HepG2 (cell line): Measurements from ENCODE around the gene CCDC181. TPM values are rescaled to one million over a fixed set of nuclear protein-coding genes. Genes with fewer than 3 reads are reported as not detected.

Experiments used
- AGO1 ChIP-seq: fragments of 200-400 bp; formaldehyde crosslinking; IDR thresholded peaks from 2 replicates; pipeline ENCODE4 v1.6.1; 2017; ENCODE audit warnings: mild to moderate bottlenecking, low read depth, low read length, moderate library complexity; ENCODE audit not compliant: poor library complexity, severe bottlenecking
- DMAP1 ChIP-seq: IDR thresholded peaks from 2 replicates; pipeline ENCODE4 v1.6.1; 2016
- GABPA ChIP-seq, 2 experiments: IDR thresholded peaks; 2 replicates each; pipeline ENCODE4 v1.6.1; 2011 to 2016; ENCODE audit warnings: low read depth in 2 of 2, low read length in 1 of 2, missing biosample characterization in 1 of 2, missing genetic modification characterization in 1 of 2
- GATA4 ChIP-seq: sonication (generic); IDR thresholded peaks from 2 replicates; pipeline ENCODE4 v1.6.1; 2016; ENCODE audit warnings: antibody characterized with exemption, low read depth, borderline replicate concordance
- JARID2 ChIP-seq: sonication (generic); formaldehyde crosslinking; IDR thresholded peaks from 2 replicates; pipeline ENCODE4 v1.8.1; 2023; ENCODE audit warnings: missing genetic modification reagents, inconsistent platforms; ENCODE audit not compliant: insufficient replicate concordance
- SALL1 ChIP-seq: sonication (generic); formaldehyde crosslinking; IDR thresholded peaks from 2 replicates; pipeline ENCODE4 v1.8.0; 2022; ENCODE audit warnings: mild to moderate bottlenecking, missing genetic modification reagents
- SP2 ChIP-seq: sonication (generic); formaldehyde crosslinking; IDR thresholded peaks from 2 replicates; pipeline ENCODE4 v1.5.1; 2020; ENCODE audit warnings: mild to moderate bottlenecking, missing genetic modification reagents
- TBL1XR1 ChIP-seq: fragments of 150-350 bp; IDR thresholded peaks from 2 replicates; pipeline ENCODE4 v1.6.1; 2014; ENCODE audit warnings: borderline replicate concordance, low read length; ENCODE audit not compliant: partially characterized antibody
- TBX2 ChIP-seq: sonication (generic); formaldehyde crosslinking; IDR thresholded peaks from 2 replicates; pipeline ENCODE4 v1.5.0; 2020; ENCODE audit warnings: missing genetic modification reagents, mild to moderate bottlenecking, borderline replicate concordance
- XBP1 ChIP-seq: sonication (generic); formaldehyde crosslinking; IDR thresholded peaks from 2 replicates; pipeline ENCODE4 v1.5.0; 2020; ENCODE audit warnings: missing genetic modification reagents
- ZBTB8A ChIP-seq: sonication (generic); formaldehyde crosslinking; IDR thresholded peaks from 2 replicates; pipeline ENCODE4 v1.4.0; 2020; ENCODE audit warnings: mild to moderate bottlenecking, low read depth, missing genetic modification reagents, borderline replicate concordance
- ZFX ChIP-seq: sonication (generic); formaldehyde crosslinking; IDR thresholded peaks from 2 replicates; pipeline ENCODE4 v1.4.0; 2020; ENCODE audit warnings: mild to moderate bottlenecking, low read depth, missing genetic modification reagents, moderate library complexity
- ZNF451 ChIP-seq: sonication (generic); formaldehyde crosslinking; IDR thresholded peaks from 2 replicates; pipeline ENCODE4 v1.5.0; 2020; ENCODE audit warnings: mild to moderate bottlenecking, missing genetic modification reagents
- ZNF788 ChIP-seq: sonication (generic); formaldehyde crosslinking; IDR thresholded peaks from 2 replicates; pipeline ENCODE4 v1.5.0; 2020; ENCODE audit warnings: mild to moderate bottlenecking, missing genetic modification reagents, borderline replicate concordance
- polyA plus RNA-seq, 8 experiments: library from polyadenylated mRNA; depleted of rRNA in 3 of 8; stranded (reverse) in 7 of 8; unstranded in 1 of 8; fragments of >200 nt; fragmentation: Illumina TruSeq in 4 of 8; extraction: Trizol in 4 of 8; gene quantifications; 2 replicates each; pipeline versions ENCODE4 v1.2.1 to v1.2.3, GENCODE V29; 2011 to 2016; ENCODE audit warnings: low read depth in 4 of 8, missing spikeins in 1 of 8, mixed read lengths in 1 of 8; ENCODE audit not compliant: insufficient read depth in 1 of 8
- total RNA-seq, 5 experiments: library from RNA; depleted of rRNA; stranded (reverse); fragments of >200 nt; fragmentation: Illumina TruSeq; extraction: Trizol; gene quantifications; 2 replicates each; pipeline ENCODE4 v1.2.3, GENCODE V29; 2016; ENCODE audit warnings: low read depth in 1 of 5
- TF ChIP-seq, protein P1 (sequence below): sonication (generic); formaldehyde crosslinking; IDR thresholded peaks from 2 replicates; pipeline ENCODE4 v1.4.0; 2020; ENCODE audit warnings: missing genetic modification reagents
- TF ChIP-seq, protein P2 (sequence below): IDR thresholded peaks from 2 replicates; pipeline ENCODE4 v1.6.1; 2016; ENCODE audit warnings: mild to moderate bottlenecking, missing biosample characterization, missing genetic modification reagents
- TF ChIP-seq, protein P3 (sequence below): sonication (generic); formaldehyde crosslinking; IDR thresholded peaks from 2 replicates; pipeline ENCODE4 v1.5.0; 2020; ENCODE audit warnings: missing genetic modification reagents, mild to moderate bottlenecking, borderline replicate concordance
- TF ChIP-seq, protein P4 (sequence below): sonication (generic); formaldehyde crosslinking; IDR thresholded peaks from 2 replicates; pipeline ENCODE4 v1.4.0; 2020; ENCODE audit warnings: low read depth, mild to moderate bottlenecking, missing genetic modification reagents
- TF ChIP-seq, protein P5 (sequence below): sonication (generic); formaldehyde crosslinking; IDR thresholded peaks from 2 replicates; pipeline ENCODE4 v1.5.0; 2020; ENCODE audit warnings: mild to moderate bottlenecking, missing genetic modification reagents, moderate library complexity
- TF ChIP-seq, protein P6 (sequence below): sonication (generic); formaldehyde crosslinking; IDR thresholded peaks from 2 replicates; pipeline ENCODE4 v1.5.0; 2020; ENCODE audit warnings: mild to moderate bottlenecking, missing genetic modification reagents

The CCDC181 gene
- total and polyA plus RNA-seq, 2 of the 13 experiments (the other 11 are each of a cell fraction or from before 2014, with no cell fraction given): 0.07 TPM; not detected in 1

DNA sequence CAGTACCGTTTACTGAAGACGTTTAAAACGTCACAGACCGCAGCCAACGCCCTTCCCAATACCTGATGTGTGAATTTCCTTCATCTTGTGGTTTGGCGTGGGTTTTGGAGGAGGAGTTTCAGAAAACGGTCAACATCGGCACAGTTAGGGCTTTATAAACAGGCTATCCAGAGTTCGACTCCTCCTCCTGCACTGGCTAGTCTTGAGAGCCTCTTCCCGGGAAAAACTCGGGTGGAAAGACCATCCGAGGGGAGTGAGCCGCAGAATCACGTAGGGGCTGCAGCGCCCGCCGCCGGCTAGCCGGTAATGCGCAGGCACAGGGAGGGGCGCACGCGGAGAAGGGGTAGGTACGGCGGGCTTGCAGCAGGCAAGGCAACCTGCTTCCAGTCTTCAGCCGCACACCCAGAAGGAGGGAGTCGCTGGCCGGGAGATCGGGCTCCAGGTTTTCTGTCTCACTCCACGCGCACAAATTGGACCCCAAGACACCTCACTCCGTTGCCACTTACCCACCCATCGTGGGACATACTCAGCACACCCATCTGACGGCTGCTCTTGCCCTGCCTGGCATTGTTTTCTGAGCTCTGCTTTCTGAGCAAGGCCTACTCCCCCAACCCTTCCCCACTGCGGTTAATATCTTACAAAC, 33.0 kb upstream of the CCDC181 start (continued):
- TF ChIP-seq, protein P1, sequence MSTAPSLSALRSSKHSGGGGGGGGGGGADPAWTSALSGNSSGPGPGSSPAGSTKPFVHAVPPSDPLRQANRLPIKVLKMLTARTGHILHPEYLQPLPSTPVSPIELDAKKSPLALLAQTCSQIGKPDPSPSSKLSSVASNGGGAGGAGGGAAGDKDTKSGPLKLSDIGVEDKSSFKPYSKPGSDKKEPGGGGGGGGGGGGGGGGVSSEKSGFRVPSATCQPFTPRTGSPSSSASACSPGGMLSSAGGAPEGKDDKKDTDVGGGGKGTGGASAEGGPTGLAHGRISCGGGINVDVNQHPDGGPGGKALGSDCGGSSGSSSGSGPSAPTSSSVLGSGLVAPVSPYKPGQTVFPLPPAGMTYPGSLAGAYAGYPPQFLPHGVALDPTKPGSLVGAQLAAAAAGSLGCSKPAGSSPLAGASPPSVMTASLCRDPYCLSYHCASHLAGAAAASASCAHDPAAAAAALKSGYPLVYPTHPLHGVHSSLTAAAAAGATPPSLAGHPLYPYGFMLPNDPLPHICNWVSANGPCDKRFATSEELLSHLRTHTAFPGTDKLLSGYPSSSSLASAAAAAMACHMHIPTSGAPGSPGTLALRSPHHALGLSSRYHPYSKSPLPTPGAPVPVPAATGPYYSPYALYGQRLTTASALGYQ (CRISPR knock-in tag): no peak
- TF ChIP-seq GATA4 (no peak), XBP1 (CRISPR knock-in tag) (no peak), JARID2 (no peak), TBL1XR1 (no peak), GABPA (IDR thresholded peaks at IDR 0.05; ENCODE audit: low read depth, low read length) (no peak), GABPA (CRISPR knock-in tag; IDR thresholded peaks at IDR 0.05; ENCODE audit: low read depth) (no peak), SP2 (CRISPR knock-in tag) (0 out of 2 replicates have a peak, but pooled peaks have one; percentile 24), ZNF788 (0 out of 2 replicates have a peak, but pooled peaks have one; percentile 15), ZNF451 (CRISPR knock-in tag) (no peak), TBX2 (CRISPR knock-in tag) (no peak), ZBTB8A (CRISPR knock-in tag) (no peak), DMAP1 (CRISPR knock-in tag) (no peak), ZFX (CRISPR knock-in tag) (peak; percentile 49), AGO1 (no peak), SALL1 (CRISPR knock-in tag) (peak; percentile 72)
- TF ChIP-seq, protein P2, sequence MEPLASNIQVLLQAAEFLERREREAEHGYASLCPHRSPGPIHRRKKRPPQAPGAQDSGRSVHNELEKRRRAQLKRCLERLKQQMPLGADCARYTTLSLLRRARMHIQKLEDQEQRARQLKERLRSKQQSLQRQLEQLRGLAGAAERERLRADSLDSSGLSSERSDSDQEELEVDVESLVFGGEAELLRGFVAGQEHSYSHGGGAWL (CRISPR knock-in tag): no peak
- TF ChIP-seq, protein P3, sequence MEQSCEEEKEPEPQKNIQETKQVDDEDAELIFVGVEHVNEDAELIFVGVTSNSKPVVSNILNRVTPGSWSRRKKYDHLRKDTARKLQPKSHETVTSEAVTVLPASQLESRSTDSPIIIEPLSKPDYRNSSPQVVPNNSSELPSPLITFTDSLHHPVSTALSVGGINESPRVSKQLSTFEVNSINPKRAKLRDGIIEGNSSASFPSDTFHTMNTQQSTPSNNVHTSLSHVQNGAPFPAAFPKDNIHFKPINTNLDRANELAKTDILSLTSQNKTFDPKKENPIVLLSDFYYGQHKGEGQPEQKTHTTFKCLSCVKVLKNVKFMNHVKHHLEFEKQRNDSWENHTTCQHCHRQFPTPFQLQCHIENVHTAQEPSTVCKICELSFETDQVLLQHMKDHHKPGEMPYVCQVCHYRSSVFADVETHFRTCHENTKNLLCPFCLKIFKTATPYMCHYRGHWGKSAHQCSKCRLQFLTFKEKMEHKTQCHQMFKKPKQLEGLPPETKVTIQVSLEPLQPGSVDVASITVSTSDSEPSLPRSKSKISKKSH (CRISPR knock-in tag): 0 out of 2 replicates have a peak, but pooled peaks have one; percentile 40
- TF ChIP-seq, protein P4, sequence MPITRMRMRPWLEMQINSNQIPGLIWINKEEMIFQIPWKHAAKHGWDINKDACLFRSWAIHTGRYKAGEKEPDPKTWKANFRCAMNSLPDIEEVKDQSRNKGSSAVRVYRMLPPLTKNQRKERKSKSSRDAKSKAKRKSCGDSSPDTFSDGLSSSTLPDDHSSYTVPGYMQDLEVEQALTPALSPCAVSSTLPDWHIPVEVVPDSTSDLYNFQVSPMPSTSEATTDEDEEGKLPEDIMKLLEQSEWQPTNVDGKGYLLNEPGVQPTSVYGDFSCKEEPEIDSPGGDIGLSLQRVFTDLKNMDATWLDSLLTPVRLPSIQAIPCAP (CRISPR knock-in tag): no peak
- TF ChIP-seq, protein P5, sequence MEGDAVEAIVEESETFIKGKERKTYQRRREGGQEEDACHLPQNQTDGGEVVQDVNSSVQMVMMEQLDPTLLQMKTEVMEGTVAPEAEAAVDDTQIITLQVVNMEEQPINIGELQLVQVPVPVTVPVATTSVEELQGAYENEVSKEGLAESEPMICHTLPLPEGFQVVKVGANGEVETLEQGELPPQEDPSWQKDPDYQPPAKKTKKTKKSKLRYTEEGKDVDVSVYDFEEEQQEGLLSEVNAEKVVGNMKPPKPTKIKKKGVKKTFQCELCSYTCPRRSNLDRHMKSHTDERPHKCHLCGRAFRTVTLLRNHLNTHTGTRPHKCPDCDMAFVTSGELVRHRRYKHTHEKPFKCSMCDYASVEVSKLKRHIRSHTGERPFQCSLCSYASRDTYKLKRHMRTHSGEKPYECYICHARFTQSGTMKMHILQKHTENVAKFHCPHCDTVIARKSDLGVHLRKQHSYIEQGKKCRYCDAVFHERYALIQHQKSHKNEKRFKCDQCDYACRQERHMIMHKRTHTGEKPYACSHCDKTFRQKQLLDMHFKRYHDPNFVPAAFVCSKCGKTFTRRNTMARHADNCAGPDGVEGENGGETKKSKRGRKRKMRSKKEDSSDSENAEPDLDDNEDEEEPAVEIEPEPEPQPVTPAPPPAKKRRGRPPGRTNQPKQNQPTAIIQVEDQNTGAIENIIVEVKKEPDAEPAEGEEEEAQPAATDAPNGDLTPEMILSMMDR (CRISPR knock-in tag): peak; percentile 52
- TF ChIP-seq, protein P6, sequence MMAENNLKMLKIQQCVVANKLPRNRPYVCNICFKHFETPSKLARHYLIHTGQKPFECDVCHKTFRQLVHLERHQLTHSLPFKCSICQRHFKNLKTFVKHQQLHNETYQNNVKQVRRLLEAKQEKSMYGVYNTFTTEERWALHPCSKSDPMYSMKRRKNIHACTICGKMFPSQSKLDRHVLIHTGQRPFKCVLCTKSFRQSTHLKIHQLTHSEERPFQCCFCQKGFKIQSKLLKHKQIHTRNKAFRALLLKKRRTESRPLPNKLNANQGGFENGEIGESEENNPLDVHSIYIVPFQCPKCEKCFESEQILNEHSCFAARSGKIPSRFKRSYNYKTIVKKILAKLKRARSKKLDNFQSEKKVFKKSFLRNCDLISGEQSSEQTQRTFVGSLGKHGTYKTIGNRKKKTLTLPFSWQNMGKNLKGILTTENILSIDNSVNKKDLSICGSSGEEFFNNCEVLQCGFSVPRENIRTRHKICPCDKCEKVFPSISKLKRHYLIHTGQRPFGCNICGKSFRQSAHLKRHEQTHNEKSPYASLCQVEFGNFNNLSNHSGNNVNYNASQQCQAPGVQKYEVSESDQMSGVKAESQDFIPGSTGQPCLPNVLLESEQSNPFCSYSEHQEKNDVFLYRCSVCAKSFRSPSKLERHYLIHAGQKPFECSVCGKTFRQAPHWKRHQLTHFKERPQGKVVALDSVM (CRISPR knock-in tag): no peak
